Activated CD8-positive, alpha-beta memory T cell treated with anti-CD3 and anti-CD28 coated beads, Interleukin-2, amount 50 U/mL, for 4 hours (primary cell): ENCODE measurements around the gene ISY1.

Experiments used
- DNase-seq: peaks from one replicate; pipeline ENCODE4 v3.0.0-alpha.2; 2020

Gene ISY1

DNA sequence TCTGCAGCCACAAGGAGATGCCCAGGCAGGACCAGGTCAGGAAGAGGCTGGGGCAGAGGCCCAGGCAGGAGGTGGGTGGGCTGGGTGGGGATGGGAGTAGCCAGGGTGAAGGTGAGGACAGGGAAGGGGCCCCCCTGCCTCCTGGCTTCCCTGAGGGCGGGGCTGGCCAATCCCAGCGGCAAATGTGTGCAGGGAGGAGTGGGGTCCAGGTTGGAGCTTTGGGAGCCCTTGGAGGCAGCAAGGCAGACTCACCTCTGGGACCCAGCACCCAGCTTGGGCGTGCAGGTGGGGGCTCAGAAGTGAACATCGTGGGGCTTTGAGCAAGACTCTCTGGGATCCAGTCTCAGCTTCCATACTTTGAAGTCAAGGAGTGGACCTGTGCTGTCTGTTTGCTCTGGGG is 75.0 kb downstream of the ISY1 start:
- DNase-seq = no peak

DNA sequence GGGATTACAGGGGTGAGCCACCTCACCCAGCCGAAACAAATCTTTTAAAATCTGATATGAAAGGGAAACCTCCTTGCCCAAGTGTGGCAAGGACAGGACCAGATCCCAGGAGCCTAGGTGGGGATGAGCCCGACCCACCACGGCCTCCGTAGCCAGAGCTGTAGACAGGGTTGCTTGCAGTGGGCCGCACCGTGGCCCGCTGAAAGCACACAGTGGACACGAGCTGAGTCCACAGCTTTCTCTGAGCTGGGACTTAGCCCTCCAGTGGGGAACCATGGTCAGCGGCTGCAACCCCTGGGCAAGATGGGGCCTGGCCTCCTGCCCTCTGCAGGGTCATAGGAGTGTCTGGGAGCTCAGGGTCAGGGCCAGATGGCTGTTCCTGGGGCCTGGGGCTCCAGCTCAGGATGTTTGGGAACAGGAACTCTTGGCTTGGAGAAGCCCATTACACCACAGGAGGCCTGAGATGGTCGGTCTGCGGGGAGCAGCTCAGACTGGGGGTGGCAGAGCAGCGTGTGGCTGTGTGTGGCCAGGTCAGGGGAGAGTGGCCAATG is 75.6 kb downstream of the ISY1 start:
- no peak for DNase-seq

DNA sequence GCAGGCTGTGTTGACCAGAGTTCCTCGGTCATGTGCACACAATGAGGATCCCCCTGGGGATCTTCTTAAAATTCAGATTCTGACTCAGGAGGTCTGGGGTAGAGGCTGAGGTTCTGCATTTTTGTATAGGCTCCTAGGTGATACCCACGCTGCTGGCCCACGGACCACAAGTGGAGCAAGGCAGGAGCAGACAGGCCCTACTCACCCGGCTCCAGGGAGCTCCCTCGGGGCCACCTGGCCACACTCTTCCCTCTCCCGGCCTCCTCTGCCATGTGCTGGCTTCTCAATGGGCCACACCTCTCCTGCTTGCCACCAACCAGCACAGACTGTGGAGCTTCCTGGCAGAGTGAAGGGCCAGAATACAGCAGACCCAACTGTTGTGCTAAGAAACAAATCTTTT is 76.4 kb downstream of the ISY1 start:
- DNase-seq = no peak

DNA sequence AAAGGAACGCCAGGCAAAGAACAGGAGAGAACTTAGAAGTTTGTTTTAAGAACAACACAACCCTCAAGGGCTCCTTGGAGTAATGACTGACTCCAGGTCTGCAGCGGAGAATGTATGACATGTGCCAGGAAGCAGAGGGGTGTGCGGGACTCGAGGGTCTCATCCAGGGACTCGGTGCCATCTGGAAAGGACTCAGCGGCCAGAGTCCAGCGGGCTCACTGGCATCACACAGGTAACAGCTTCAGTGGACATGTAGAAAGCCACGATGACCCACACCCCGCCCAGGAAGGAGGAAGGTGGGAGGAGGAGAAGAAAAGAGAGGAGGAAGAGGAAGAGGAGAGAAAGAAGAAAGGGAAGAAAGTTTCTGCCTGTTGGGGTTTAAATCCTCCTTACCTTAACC is 78.8 kb downstream of the ISY1 start:
- DNase-seq = no peak

DNA sequence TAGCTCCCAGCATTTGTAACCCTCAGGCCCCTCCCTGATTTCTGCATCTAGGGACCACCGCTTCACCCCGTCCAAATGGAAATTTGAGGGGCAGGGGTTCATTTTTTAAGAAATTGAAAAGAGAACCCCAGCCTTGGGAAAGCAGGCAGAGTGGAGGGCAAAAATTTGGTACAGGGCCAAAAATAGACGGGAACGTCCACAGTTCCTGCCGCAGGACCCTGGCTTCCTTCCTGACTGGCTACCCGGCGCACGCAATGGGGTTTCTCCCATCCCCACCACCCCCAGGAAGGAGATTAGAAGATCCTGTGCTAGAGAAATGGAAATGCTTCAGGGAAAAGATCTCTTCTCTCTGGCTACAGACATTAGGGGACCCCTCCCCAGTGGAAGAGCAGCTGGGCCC is 79.4 kb downstream of the ISY1 start:
- no peak for DNase-seq

DNA sequence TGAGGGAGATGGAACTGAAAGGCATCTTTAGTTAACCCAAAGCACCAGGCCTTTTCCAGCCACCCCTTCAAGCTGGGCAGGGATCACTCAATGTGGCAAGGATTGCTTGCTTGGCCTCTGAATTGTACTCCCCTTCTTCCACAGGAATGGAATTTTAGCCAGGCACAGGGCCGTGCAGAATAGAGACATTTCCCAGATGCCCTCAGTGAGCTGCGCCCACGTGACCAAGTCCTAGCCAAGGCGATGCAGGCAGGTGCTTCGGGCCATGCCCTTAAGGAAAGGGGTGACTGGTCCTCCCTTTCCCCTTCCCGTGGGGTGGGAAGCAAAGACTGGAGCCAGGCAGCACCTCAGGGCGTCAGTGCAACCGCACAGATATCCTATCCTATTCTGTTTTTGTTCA is 82.4 kb downstream of the ISY1 start:
- DNase-seq = no peak
